GM23248 (cell line): Measurements from ENCODE around the gene CELSR3. TPM values are rescaled to one million over a fixed set of nuclear protein-coding genes. Genes with fewer than 3 reads are reported as not detected.

Experiments used
- DNase-seq: peaks from one replicate; pipeline ENCODE4 v3.0.0-alpha.2; 2015
- H2AFZ ChIP-seq: fragments of 200-600 bp; sonication (generic); 2 replicates; pipeline ENCODE4 v1.6.1; 2016; ENCODE audit warnings: antibody characterized with exemption
- H3F3A ChIP-seq: fragments of 200-600 bp; sonication (generic); 2 replicates; pipeline ENCODE4 v1.6.1; 2016; ENCODE audit warnings: mild to moderate bottlenecking, antibody characterized with exemption, mixed run types; ENCODE audit not compliant: insufficient read depth
- H3K27ac ChIP-seq: fragments of 200-600 bp; sonication (generic); 2 replicates; pipeline ENCODE4 v1.5.1; 2016; ENCODE audit warnings: mild to moderate bottlenecking
- H3K27me3 ChIP-seq: fragments of 200-600 bp; sonication (generic); replicated peaks from 2 replicates; pipeline ENCODE4 v1.6.1; 2016; ENCODE audit warnings: mild to moderate bottlenecking; ENCODE audit not compliant: insufficient read depth
- H3K36me3 ChIP-seq: fragments of 200-600 bp; sonication (generic); 2 replicates; pipeline ENCODE4 v1.6.1; 2016; ENCODE audit warnings: low read depth, mild to moderate bottlenecking
- H3K4me1 ChIP-seq: fragments of 200-600 bp; sonication (generic); 2 replicates; pipeline ENCODE4 v1.6.1; 2016; ENCODE audit warnings: mild to moderate bottlenecking; ENCODE audit not compliant: insufficient read depth
- H3K4me2 ChIP-seq: fragments of 200-600 bp; sonication (generic); one replicate; pipeline ENCODE4 v1.6.1; 2016; ENCODE audit warnings: mild to moderate bottlenecking; ENCODE audit not compliant: unreplicated experiment
- H3K4me3 ChIP-seq: fragments of 200-600 bp; sonication (generic); 2 replicates; pipeline ENCODE4 v1.5.1; 2016; ENCODE audit warnings: mild to moderate bottlenecking
- H3K79me2 ChIP-seq: fragments of 200-600 bp; sonication (generic); 2 replicates; pipeline ENCODE4 v1.6.1; 2016; ENCODE audit warnings: mild to moderate bottlenecking; ENCODE audit not compliant: insufficient read depth
- H3K9ac ChIP-seq: fragments of 200-600 bp; sonication (generic); 2 replicates; pipeline ENCODE4 v1.6.1; 2016; ENCODE audit warnings: mild to moderate bottlenecking
- H3K9me2 ChIP-seq: fragments of 200-600 bp; sonication (generic); 2 replicates; pipeline ENCODE4 v1.6.1; 2016; ENCODE audit warnings: mixed run types, mild to moderate bottlenecking, moderate library complexity; ENCODE audit not compliant: insufficient read depth
- H3K9me3 ChIP-seq: fragments of 200-600 bp; sonication (generic); one replicate; pipeline ENCODE4 v1.6.1; 2017; ENCODE audit warnings: low read depth
- H4K20me1 ChIP-seq: fragments of 200-600 bp; sonication (generic); 2 replicates; pipeline ENCODE4 v1.6.0; 2016; ENCODE audit not compliant: insufficient read depth
- EZH2 ChIP-seq: fragments of 200-600 bp; sonication (generic); IDR thresholded peaks from 2 replicates; pipeline ENCODE4 v1.6.1; 2018; ENCODE audit warnings: antibody characterized with exemption, mild to moderate bottlenecking; ENCODE audit not compliant: insufficient read depth, poor library complexity, severe bottlenecking
- EZH2phosphoT487 ChIP-seq: fragments of 200-600 bp; sonication (generic); IDR thresholded peaks from 2 replicates; pipeline ENCODE4 v1.6.1; 2018; ENCODE audit warnings: antibody characterized with exemption, moderate library complexity, mild to moderate bottlenecking, low read depth; ENCODE audit not compliant: insufficient read depth
- WGBS, 2 experiments: methylation state at CpG; one replicate each; pipeline ENCODE4 v1.1.6; 2015 to 2017; ENCODE audit warnings: low lambda C conversion rate in 2 of 2, low coverage in 1 of 2; ENCODE audit errors: missing lambda C conversion rate in 2 of 2; 5-methylcytosine and 5-hydroxymethylcytosine counted together
- in situ Hi-C: fragments of 300-500 bp; cut with MboI; formaldehyde crosslinking; loops from 2 replicates; pipeline ENCODE4 v1.15.0; 2020
- polyA plus RNA-seq: library from polyadenylated mRNA; unstranded; fragments of >200 nt; fragmentation: Nextera tagmentation; extraction: Ambion mirVana; gene quantifications from 2 replicates; pipeline ENCODE4 v1.2.1, GENCODE V29; 2016
- total RNA-seq: library from RNA; depleted of rRNA; stranded (reverse); fragments of >200 nt; shearing (Covaris generic); gene quantifications from 2 replicates; pipeline ENCODE4 v1.2.3, GENCODE V29; 2014

The CELSR3 gene
- total and polyA plus RNA-seq, 2 experiments from 2014 or later = 0.40 to 1.4 TPM

- H3K79me2 ChIP-seq = peaks cover 23% of the 10 kb centered on the region
- H3K27ac ChIP-seq = peak overlapping the region; percentile 51
- 4 to 5% methylated on average over 13 to 27 of the region's 30 CpGs for WGBS, 2 experiments
- H2AFZ ChIP-seq = peak overlapping the region; percentile 90
- H3K4me2 ChIP-seq = peak overlapping the region; percentile 88
- no peaks in the 10 kb centered on the region for H3K9me2 ChIP-seq
- H3K4me3 ChIP-seq = peak overlapping the region; percentile 99
- H3K9ac ChIP-seq = peak overlapping the region; percentile 91
- in situ Hi-C loops = no loop called here
- H3K4me1 ChIP-seq = peaks cover 8% of the 10 kb centered on the region; the same call in 1 of the 2 replicates
- no peaks in the 10 kb centered on the region; the same call in 1 of the 2 replicates for H4K20me1 ChIP-seq
- H3K36me3 ChIP-seq = no peaks in the 10 kb centered on the region
- no peaks in the 10 kb centered on the region for H3F3A ChIP-seq
- peak; percentile 77 for DNase-seq
- H3K27me3 ChIP-seq = no peaks in the 10 kb centered on the region
- H3K9me3 ChIP-seq = no peaks in the 10 kb centered on the region
- TF ChIP-seq EZH2 (no peak), EZH2phosphoT487 (no peak)
Measured at GRCh38 chr3:48634661-48635221, 27.9 kb downstream of the CELSR3 start.

DNA sequence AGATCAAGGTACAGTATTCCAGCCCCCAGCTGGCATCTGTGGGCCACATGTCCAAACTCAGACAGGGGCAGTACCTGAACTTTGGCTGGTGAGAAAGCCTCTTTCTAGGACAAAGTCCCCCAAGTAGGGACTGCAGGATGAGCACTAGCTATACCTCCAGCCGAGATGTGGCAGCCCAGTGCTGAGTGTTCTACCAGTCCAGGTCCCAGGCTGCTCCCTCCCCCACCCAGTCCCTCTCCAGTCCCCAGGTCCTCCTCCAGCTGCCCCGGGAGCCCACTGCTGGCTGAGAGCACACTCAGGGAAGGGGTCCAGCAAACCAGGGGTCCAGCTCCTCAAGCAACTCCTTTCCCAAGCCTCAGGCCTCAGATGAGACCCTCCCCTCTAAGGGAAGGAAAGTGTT lies 28.9 kb downstream of the CELSR3 start:
- no peaks in the 10 kb centered on the region for H3K9me2 ChIP-seq
- H3K4me3 ChIP-seq = no peak overlapping the region; the same call in 1 of the 2 replicates
- H3K9ac ChIP-seq = peak overlapping the region; percentile 91
- peaks cover 8% of the 10 kb centered on the region; the same call in 1 of the 2 replicates for H3K4me1 ChIP-seq
- H2AFZ ChIP-seq = no peak overlapping the region
- peak overlapping the region; percentile 88 for H3K4me2 ChIP-seq
- no peak for DNase-seq
- H3K27ac ChIP-seq = no peak overlapping the region
- H3F3A ChIP-seq = no peaks in the 10 kb centered on the region
- TF ChIP-seq EZH2phosphoT487 = no peak
- no peak for TF ChIP-seq EZH2
- in situ Hi-C loops = no loop called here
- H3K9me3 ChIP-seq = no peaks in the 10 kb centered on the region
- WGBS, 2 experiments = 76 to 88% methylated on average over 2 of the region's 2 CpGs
- H3K36me3 ChIP-seq = no peaks in the 10 kb centered on the region
- H4K20me1 ChIP-seq = no peaks in the 10 kb centered on the region; the same call in 1 of the 2 replicates
- H3K27me3 ChIP-seq = no peaks in the 10 kb centered on the region
- peaks cover 23% of the 10 kb centered on the region for H3K79me2 ChIP-seq

DNA sequence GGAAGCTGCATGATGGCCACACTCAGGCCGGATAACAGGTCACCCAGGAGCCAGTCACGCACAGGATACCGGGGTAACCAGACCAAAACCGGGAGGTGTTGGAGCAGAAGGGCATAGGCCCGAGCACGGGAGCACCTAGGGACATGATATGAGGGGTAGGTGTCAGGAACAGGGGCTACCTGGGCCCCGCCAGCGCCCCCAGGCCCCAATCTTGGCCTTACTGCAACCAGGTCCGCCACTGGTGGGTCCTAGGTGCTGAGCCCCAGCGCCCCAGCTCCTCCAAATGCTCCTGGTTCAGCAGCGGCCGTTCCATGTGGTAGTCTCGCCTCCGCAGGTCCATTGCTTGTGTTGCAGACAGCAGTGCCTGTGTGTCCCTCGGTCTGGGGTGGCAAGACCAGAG lies 29.4 kb downstream of the CELSR3 start:
- in situ Hi-C loops = no loop called here
- Histone ChIP-seq H3K79me2 (peaks cover 23% of the 10 kb centered on the region), H3K4me2 (no peak overlapping the region), H3K4me1 (peaks cover 8% of the 10 kb centered on the region; the same call in 1 of the 2 replicates), H3K27me3 (no peaks in the 10 kb centered on the region), H3K9me3 (no peaks in the 10 kb centered on the region), H3K9ac (no peak overlapping the region), H3K27ac (no peak overlapping the region), H3K9me2 (no peaks in the 10 kb centered on the region), H3K4me3 (no peak overlapping the region), H3K36me3 (no peaks in the 10 kb centered on the region), H2AFZ (no peak overlapping the region), H3F3A (no peaks in the 10 kb centered on the region), H4K20me1 (no peaks in the 10 kb centered on the region; the same call in 1 of the 2 replicates)
- TF ChIP-seq EZH2 (no peak), EZH2phosphoT487 (no peak)
- DNase-seq = no peak
- 92 to 96% methylated on average over 15 of the region's 15 CpGs for WGBS, 2 experiments

GRCh38 chr3:48631516-48632448 lies 30.9 kb downstream of the CELSR3 start:
- Histone ChIP-seq H4K20me1 (no peaks in the 10 kb centered on the region; the same call in 1 of the 2 replicates), H3K27me3 (no peaks in the 10 kb centered on the region), H3K9me2 (no peaks in the 10 kb centered on the region), H3K4me1 (peaks cover 8% of the 10 kb centered on the region; the same call in 1 of the 2 replicates), H3K4me2 (no peak overlapping the region), H2AFZ (no peak overlapping the region), H3K36me3 (no peaks in the 10 kb centered on the region; the same call in 1 of the 2 replicates), H3F3A (no peaks in the 10 kb centered on the region), H3K9me3 (no peaks in the 10 kb centered on the region), H3K27ac (no peak overlapping the region), H3K9ac (no peak overlapping the region), H3K79me2 (peaks cover 23% of the 10 kb centered on the region), H3K4me3 (no peak overlapping the region)
- TF ChIP-seq EZH2 (no peak), EZH2phosphoT487 (no peak)
- in situ Hi-C loops = no loop called here
- DNase-seq = no peak
- 91% methylated on average over 22 of the region's 22 CpGs for WGBS, 2 experiments
